Measurements from ENCODE around the gene TNFRSF4. TPM values are rescaled to one million over a fixed set of nuclear protein-coding genes. Genes with fewer than 3 reads are reported as not detected.

The TNFRSF4 gene
- total RNA-seq, 2 donors from 2014 or later = 0.55 to 1.3 TPM

- DNase-seq = peak in 1 of 2 donors; percentile 16
- intact Hi-C loops (cut with DNase I, micrococcal nuclease) = no loop called here
- no peak for ATAC-seq
Measured at GRCh38 chr1:1206966-1207531, 6.9 kb downstream of the TNFRSF4 start.

- peak; percentile 55 to 64 for DNase-seq
- intact Hi-C loops (cut with DNase I, micrococcal nuclease) = no loop called here
Measured at GRCh38 chr1:1206376-1206965, 7.5 kb downstream of the TNFRSF4 start, which contains the start of gene TNFRSF18. Gene TNFRSF18 (minus strand): TSS chr1:1206592. CDS start chr1:1206571, 21 bp downstream.

GRCh38 chr1:1205769-1206375 lies 8.1 kb downstream of the TNFRSF4 start:
- ATAC-seq = no peak
- peak in 1 of 2 donors; percentile 24 for DNase-seq
- intact Hi-C loops (cut with DNase I, micrococcal nuclease) = no loop called here

More at GRCh38 chr1:1206376-1206965, 7.5 kb downstream of the TNFRSF4 start, which contains the start of gene TNFRSF18:
- peak; percentile 52 for ATAC-seq

- DNase-seq (peak in 1 of 2 donors; percentile 6), ATAC-seq (no peak)
- intact Hi-C loops (cut with DNase I, micrococcal nuclease) = no loop called here
Measured at GRCh38 chr1:1204998-1205768, 8.8 kb downstream of the TNFRSF4 start.

GRCh38 chr1:1204425-1204920 lies 9.5 kb downstream of the TNFRSF4 start:
- no peak for DNase-seq
- ATAC-seq = no peak
- intact Hi-C loops (cut with DNase I, micrococcal nuclease) = no loop called here

GRCh38 chr1:1203561-1204424 lies 10.2 kb downstream of the TNFRSF4 start:
- peak in 1 of 2 donors; percentile 4 for DNase-seq
- no peak for ATAC-seq
- intact Hi-C loops (cut with DNase I, micrococcal nuclease) = no loop called here

GRCh38 chr1:1202831-1203560 lies 11.0 kb downstream of the TNFRSF4 start:
- intact Hi-C loops (cut with DNase I, micrococcal nuclease) = no loop called here
- ATAC-seq = no peak
- DNase-seq = peak in 1 of 2 donors; percentile 6

GRCh38 chr1:1200876-1201810 lies 12.8 kb downstream of the TNFRSF4 start:
- intact Hi-C loops (cut with DNase I, micrococcal nuclease) = no loop called here
- DNase-seq (peak in 1 of 2 donors; percentile 65), ATAC-seq (peak; percentile 28)

- no peak for ATAC-seq
- intact Hi-C loops (cut with DNase I, micrococcal nuclease) = no loop called here
Measured at GRCh38 chr1:1199961-1200875, 13.7 kb downstream of the TNFRSF4 start.

GRCh38 chr1:1199141-1199960 lies 14.6 kb downstream of the TNFRSF4 start:
- DNase-seq (peak in 1 of 2 donors; percentile 4), ATAC-seq (no peak)
- intact Hi-C loops (cut with DNase I, micrococcal nuclease) = no loop called here

More at GRCh38 chr1:1199961-1200875, 13.7 kb downstream of the TNFRSF4 start:
- DNase-seq = peak in 1 of 2 donors; percentile 7

- intact Hi-C loops (cut with DNase I, micrococcal nuclease) = no loop called here
- ATAC-seq (no peak), DNase-seq (no peak)
Measured at GRCh38 chr1:1198423-1199140, 15.4 kb downstream of the TNFRSF4 start.

- intact Hi-C loops (cut with DNase I, micrococcal nuclease) = no loop called here
- ATAC-seq (no peak), DNase-seq (no peak)
Measured at GRCh38 chr1:1197551-1198422, 16.2 kb downstream of the TNFRSF4 start.

- no peak for ATAC-seq
- no peak for DNase-seq
- intact Hi-C loops (cut with DNase I, micrococcal nuclease) = no loop called here
Measured at GRCh38 chr1:1197188-1197500, 16.8 kb downstream of the TNFRSF4 start.

All from left colon (tissue), 2 donors.